Activated naive CD4-positive, alpha-beta T cell treated with anti-CD3 and anti-CD28 coated beads, Interleukin-2, amount 10 ng/mL, durations not matched to agents 7 days and 5 days (primary cell): Measurements from ENCODE around the gene C14orf180.
"Not testable (repeated sequence)": the region's sequence is repeated elsewhere in the genome, so short reads cannot be mapped to it uniquely, and the experiment has no call there.

ENCODE experiments used
- CTCF ChIA-PET: fragments of 350-600 bp; sonication (Branson Sonifier 250); formaldehyde crosslinking; loops from one replicate; lab custom pipeline; 2021; ENCODE audit warnings: antibody characterized with exemption; lab: Charles Lee
- DNase-seq: peaks from one replicate; pipeline ENCODE4 v3.0.0-alpha.2; 2020
- H3K27ac Mint-ChIP-seq: one replicate; pipeline ENCODE4 v1.8.0; 2021; ENCODE audit warnings: mild to moderate bottlenecking, moderate library complexity, mixed read lengths
- H3K27me3 Mint-ChIP-seq: one replicate; pipeline ENCODE4 v1.8.0; 2021; ENCODE audit warnings: mild to moderate bottlenecking, mixed read lengths
- H3K36me3 Mint-ChIP-seq: one replicate; pipeline ENCODE4 v1.8.0; 2021; ENCODE audit warnings: mixed read lengths
- H3K4me1 Mint-ChIP-seq: one replicate; pipeline ENCODE4 v1.8.0; 2021; ENCODE audit warnings: mixed read lengths
- H3K4me3 Mint-ChIP-seq: one replicate; pipeline ENCODE4 v1.8.0; 2021; ENCODE audit warnings: mild to moderate bottlenecking, moderate library complexity, mixed read lengths
- H3K9me3 Mint-ChIP-seq: one replicate; pipeline ENCODE4 v1.8.0; 2021; ENCODE audit warnings: mixed read lengths

C14orf180 gene

DNA sequence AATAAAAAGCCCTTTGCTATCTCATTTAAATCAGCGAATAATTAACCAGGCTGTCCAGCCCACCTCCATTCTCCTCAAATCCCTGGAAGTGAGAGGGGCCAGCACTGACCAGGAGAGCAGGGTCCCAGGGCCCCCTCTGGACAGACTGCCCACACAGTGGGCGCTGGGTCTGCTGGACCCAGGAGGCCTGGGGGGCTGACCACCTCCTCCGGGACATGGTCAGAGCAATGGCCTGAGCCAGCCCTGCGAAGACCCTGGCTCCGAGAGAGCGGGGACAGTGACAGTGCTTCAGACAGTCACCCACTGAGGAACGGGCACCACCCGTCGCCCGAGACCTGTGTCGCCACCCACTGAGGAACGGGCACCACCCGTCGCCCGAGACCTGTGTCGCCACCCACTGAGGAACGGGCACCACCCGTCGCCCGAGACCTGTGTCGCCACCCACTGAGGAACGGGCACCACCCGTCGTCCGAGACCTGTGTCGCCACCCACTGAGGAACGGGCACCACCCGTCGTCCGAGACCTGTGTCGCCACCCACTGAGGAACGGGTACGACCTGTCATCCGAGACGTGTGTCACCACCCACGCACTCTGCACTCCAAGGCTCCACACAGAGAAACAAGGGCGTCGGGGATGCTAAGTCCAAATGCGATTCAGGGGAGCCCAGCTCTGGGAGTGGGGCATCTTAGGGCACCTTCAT, 57.4 kb downstream of the C14orf180 start:
- H3K36me3 Mint-ChIP-seq, H3K4me3 Mint-ChIP-seq, H3K27ac Mint-ChIP-seq, DNase-seq, CTCF ChIA-PET, H3K9me3 Mint-ChIP-seq, H3K4me1 Mint-ChIP-seq: not testable (repeated sequence)
- peaks cover 24% of the 10 kb centered on the region for H3K27me3 Mint-ChIP-seq

DNA sequence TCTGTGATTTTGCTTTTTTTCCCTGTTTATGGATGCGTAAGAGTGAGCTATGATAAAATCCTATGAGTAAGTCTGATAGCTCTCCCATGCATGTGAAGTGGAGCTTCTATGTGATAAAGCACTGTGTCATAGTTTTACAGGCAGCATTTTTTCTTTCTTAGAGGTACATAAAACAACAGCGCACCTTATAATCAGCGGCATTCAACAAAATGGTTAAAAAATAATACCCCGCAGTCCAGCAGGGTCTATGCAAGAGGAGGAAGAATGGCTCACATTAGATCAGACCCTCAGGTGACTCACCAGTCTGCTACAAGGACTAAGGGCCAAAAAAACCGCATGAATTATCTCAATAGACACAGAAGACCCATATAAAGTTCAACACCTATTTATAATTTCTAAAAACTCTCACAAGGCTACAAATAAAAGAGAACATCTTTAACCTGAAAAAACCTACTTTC, 58.0 kb downstream of the C14orf180 start:
- no peaks in the 10 kb centered on the region for H3K36me3 Mint-ChIP-seq
- H3K27me3 Mint-ChIP-seq = peaks cover 26% of the 10 kb centered on the region
- H3K4me3 Mint-ChIP-seq = no peak overlapping the region
- H3K27ac Mint-ChIP-seq = no peak overlapping the region
- no peak for DNase-seq
- no peaks in the 10 kb centered on the region for H3K9me3 Mint-ChIP-seq
- H3K4me1 Mint-ChIP-seq = peaks cover 4% of the 10 kb centered on the region
- CTCF ChIA-PET = no interaction called here

DNA sequence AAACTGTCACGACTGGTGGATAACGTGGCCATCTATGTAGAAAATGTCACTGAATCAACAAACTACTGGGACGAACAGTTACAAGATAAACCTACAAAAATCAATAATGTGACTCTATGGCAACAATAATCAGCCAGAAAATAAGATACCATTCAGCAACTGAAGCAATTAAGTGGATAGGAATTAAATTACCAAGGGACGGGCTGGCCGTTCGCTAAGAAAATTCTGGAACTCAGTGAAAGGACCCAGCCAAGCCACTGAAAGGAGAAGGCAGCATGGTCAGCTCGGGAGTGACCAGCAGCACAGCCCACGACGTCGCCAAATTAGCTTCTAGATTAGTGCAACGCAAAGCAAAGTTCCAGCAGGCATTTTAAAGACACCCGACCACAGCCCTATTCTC, 58.6 kb downstream of the C14orf180 start:
- CTCF ChIA-PET = no interaction called here
- Mint-ChIP-seq H3K27ac (no peak overlapping the region), H3K4me3 (no peak overlapping the region), H3K4me1 (peaks cover 4% of the 10 kb centered on the region), H3K27me3 (peaks cover 21% of the 10 kb centered on the region), H3K9me3 (no peaks in the 10 kb centered on the region), H3K36me3 (no peaks in the 10 kb centered on the region)
- no peak for DNase-seq

DNA sequence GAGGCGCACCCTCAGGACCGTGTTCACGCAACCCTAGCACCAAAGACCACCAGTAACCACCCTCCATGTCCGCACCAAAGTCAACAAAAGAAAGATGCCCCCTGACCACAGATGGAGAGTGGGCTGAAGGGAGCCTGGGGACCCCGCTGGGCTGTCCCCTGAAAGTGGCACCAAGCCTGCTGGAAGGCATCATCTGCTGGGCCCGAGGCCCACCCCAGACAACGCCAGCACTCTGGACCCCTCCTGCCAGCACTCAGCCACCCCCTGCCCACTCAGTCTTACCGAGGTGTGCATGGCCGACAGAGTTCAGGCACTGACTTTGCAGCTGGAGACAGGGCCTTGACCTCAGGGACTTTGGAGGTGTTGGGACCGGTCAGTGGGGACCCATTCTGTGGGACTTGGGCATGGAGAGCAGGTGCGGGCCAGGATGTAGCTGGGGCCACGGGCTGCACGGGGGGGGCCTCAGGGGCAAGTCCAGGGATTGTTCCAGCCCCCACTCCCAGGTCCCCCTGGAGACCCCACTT, 59.4 kb downstream of the C14orf180 start:
- Mint-ChIP-seq H3K9me3 (no peaks in the 10 kb centered on the region), H3K27ac (no peak overlapping the region), H3K36me3 (no peaks in the 10 kb centered on the region), H3K4me3 (no peak overlapping the region), H3K27me3 (peaks cover 25% of the 10 kb centered on the region), H3K4me1 (peaks cover 4% of the 10 kb centered on the region)
- CTCF ChIA-PET = no interaction called here
- no peak for DNase-seq

DNA sequence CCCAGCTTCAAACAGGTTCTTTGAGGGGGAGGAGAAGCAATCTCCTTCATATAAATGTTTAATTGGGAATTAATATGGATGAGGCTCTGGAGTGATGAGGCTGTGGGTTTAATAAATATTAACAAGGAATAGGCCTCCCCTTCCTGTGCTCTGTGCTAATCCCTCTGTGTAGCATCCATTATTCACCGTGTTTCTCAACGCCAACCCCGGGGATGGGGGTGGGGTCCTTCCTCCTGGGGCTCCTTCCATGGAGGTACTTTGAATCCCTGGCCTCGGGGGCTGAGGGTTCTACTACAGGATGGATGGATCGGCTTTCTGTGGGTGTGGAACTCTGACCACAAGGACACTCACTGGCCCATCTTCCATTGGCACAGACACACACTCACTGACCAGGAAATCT, 59.9 kb downstream of the C14orf180 start:
- CTCF ChIA-PET = no interaction called here
- Mint-ChIP-seq H3K4me1 (peaks cover 4% of the 10 kb centered on the region), H3K4me3 (no peak overlapping the region), H3K36me3 (no peaks in the 10 kb centered on the region), H3K27me3 (peaks cover 29% of the 10 kb centered on the region), H3K9me3 (no peaks in the 10 kb centered on the region), H3K27ac (no peak overlapping the region)
- DNase-seq = no peak
